Smooth muscle cell (in vitro differentiated cells): ENCODE measurements around the gene PANK3. TPM values are rescaled to one million over a fixed set of nuclear protein-coding genes. Genes with fewer than 3 reads are reported as not detected.
A peak's percentile ranks its signal among the peaks of the same experiment; 100 is the strongest.

Source experiments
- DNase-seq: peaks from one replicate; lab custom pipeline; 2025; ENCODE audit not compliant: unreplicated experiment; lab: John Stamatoyannopoulos, UW
- H2AFZ ChIP-seq: fragments of 200-600 bp; sonication (generic); 2 replicates; pipeline ENCODE4 v1.6.0; 2016; ENCODE audit warnings: antibody characterized with exemption, low read depth, mild to moderate bottlenecking
- H3F3A ChIP-seq: fragments of 200-600 bp; sonication (generic); 2 replicates; pipeline ENCODE4 v1.6.0; 2017; ENCODE audit warnings: antibody characterized with exemption, low read depth
- H3K27ac ChIP-seq: fragments of 200-600 bp; sonication (generic); 2 replicates; pipeline ENCODE4 v1.5.1; 2016; ENCODE audit warnings: low read depth, mild to moderate bottlenecking
- H3K27me3 ChIP-seq: fragments of 200-600 bp; sonication (generic); 2 replicates; pipeline ENCODE4 v1.6.1; 2016; ENCODE audit warnings: low read depth, mild to moderate bottlenecking
- H3K36me3 ChIP-seq: fragments of 200-600 bp; sonication (generic); 2 replicates; pipeline ENCODE4 v1.5.1; 2016; ENCODE audit warnings: low read depth
- H3K4me1 ChIP-seq: fragments of 200-600 bp; sonication (generic); 2 replicates; pipeline ENCODE4 v1.5.1; 2016; ENCODE audit warnings: low read depth
- H3K4me2 ChIP-seq: fragments of 200-600 bp; sonication (generic); 2 replicates; pipeline ENCODE4 v1.6.0; 2016; ENCODE audit warnings: mild to moderate bottlenecking
- H3K4me3 ChIP-seq: fragments of 200-600 bp; sonication (generic); 2 replicates; pipeline ENCODE4 v1.5.1; 2016; ENCODE audit warnings: mild to moderate bottlenecking
- H3K79me2 ChIP-seq: fragments of 200-600 bp; sonication (generic); 2 replicates; pipeline ENCODE4 v1.6.0; 2016; ENCODE audit warnings: low read depth, mild to moderate bottlenecking
- H3K9ac ChIP-seq: fragments of 200-600 bp; sonication (generic); 2 replicates; pipeline ENCODE4 v1.6.0; 2016; ENCODE audit warnings: low read depth
- H3K9me3 ChIP-seq: fragments of 200-600 bp; sonication (generic); replicated peaks from 2 replicates; pipeline ENCODE4 v1.5.1; 2016; ENCODE audit warnings: low read depth
- H4K20me1 ChIP-seq: fragments of 200-600 bp; sonication (generic); 2 replicates; pipeline ENCODE4 v1.6.0; 2016; ENCODE audit warnings: low read depth
- CTCF ChIP-seq: fragments of 200-600 bp; sonication (generic); IDR thresholded peaks from 2 replicates; pipeline ENCODE4 v1.5.1; 2017; ENCODE audit warnings: borderline replicate concordance, mild to moderate bottlenecking, antibody characterized with exemption; ENCODE audit not compliant: insufficient read depth, poor library complexity, severe bottlenecking
- WGBS: methylation state at CpG from one replicate; pipeline ENCODE4 v1.1.7; 2016; ENCODE audit warnings: low lambda C conversion rate; 5-methylcytosine and 5-hydroxymethylcytosine counted together
- polyA plus RNA-seq: library from polyadenylated mRNA; unstranded; fragments of >200 nt; fragmentation: Nextera tagmentation; extraction: Ambion mirVana; gene quantifications from 2 replicates; pipeline ENCODE4 v1.2.1, GENCODE V29; 2016
- total RNA-seq: library from RNA; depleted of rRNA; stranded (reverse); fragments of >200 nt; gene quantifications from 2 replicates; pipeline ENCODE4 v1.2.3, GENCODE V29; 2014

PANK3 gene
- 52.5 and 70.3 TPM in 2 replicates for total RNA-seq
- 10.7 and 15.8 TPM in 2 replicates for polyA plus RNA-seq

DNA sequence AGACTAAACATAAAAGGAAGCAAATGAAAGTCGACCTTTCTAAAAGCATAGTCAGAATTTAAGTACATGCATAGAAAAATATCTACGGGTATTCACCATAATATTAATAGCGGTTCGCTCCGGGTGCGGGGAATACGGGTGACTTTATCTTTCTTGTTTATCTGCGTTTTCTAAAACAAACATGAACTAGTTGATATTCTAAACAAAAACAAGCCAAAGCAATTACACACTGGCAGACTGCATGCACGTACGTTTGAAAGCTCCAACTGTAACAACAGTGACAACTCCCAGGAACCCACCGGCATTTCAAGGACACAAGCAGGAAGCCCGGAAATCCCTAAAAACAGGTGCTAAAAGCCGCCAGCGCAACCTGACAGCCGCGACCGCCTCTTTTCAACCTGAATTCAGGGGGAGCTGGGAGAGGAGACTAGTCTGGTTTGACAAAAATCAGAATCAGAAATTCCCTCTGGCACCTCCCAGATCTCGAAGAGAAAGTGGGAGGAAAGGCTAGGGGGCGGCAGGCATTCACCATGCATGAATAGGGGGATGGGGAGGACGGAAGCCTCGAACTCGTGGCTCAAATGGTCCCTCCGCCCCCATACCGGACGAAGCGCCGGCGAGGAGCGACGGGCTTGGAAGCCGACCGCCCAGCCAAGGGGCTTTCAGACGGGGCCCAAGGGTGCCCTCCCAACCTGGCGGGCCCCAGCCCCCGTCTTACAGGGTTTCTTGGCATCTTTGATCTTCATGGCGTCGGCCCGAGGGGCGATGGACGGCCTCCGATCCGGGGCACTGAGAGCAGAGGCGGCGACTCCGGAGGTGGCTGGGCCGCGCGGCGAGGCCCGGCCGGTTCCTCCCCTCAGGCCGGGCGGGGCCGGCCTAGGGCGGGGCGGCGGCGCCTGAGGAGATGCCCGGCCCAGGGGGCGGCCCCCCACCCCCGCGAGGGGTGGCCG lies at the start of gene PANK3:
TSS of gene PANK3 (minus strand) at position 831 of the 950 bp plus-strand sequence. CDS start at position 746, 85 bp downstream.
- H3K27me3 ChIP-seq = no peaks in the 10 kb centered on the region
- H3K36me3 ChIP-seq = no peaks in the 10 kb centered on the region
- peak within 1 kb of the TSS; percentile 84 for H3K27ac ChIP-seq
- H4K20me1 ChIP-seq = peaks cover 50% of the 10 kb centered on the region
- peaks cover 27% of the 10 kb centered on the region for H3K4me1 ChIP-seq
- H3K4me3 ChIP-seq = peak within 1 kb of the TSS; percentile 91
- DNase-seq = no peak
- H3K79me2 ChIP-seq = peaks cover 50% of the 10 kb centered on the region
- peak within 1 kb of the TSS; percentile 98 for H3K4me2 ChIP-seq
- peaks cover 3% of the 10 kb centered on the region for H3F3A ChIP-seq
- H2AFZ ChIP-seq = peak within 1 kb of the TSS; percentile 82
- H3K9me3 ChIP-seq = no peaks in the 10 kb centered on the region
- WGBS = under 1% methylated on average over 43 of the region's 63 CpGs
- H3K9ac ChIP-seq = peak within 1 kb of the TSS; percentile 86
- no peak for TF ChIP-seq CTCF

DNA sequence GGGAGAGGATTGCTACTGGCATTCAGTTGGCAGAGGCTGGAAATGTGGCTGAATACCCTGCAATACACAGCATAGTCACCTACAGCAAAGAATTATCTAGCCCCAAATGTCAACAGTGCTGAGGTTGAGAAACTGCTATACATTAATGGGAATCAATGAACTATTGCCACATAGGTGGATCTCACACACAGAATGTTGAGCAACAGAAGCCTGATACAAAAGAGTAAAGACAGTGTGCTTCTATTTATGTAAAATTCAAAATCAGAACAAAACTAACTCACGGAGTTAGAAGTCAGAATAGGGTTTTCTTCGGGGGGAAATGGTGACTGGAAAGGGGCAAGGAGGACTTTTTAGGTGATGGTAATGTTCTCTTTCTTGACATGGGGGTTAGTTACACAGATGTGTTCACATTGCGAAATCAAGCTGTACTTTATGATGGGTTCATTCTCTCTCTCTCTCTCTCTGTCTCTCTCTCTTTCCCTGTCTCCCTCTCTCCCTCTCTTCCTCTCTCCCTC lies 45.7 kb upstream of the PANK3 start:
- no peaks in the 10 kb centered on the region for H3K9me3 ChIP-seq
- H4K20me1 ChIP-seq = no peaks in the 10 kb centered on the region
- H3K4me3 ChIP-seq = no peak overlapping the region
- H3K9ac ChIP-seq = no peak overlapping the region
- H2AFZ ChIP-seq = no peak overlapping the region
- 90% methylated on average over 3 of the region's 3 CpGs for WGBS
- H3K4me1 ChIP-seq = no peaks in the 10 kb centered on the region
- no peak overlapping the region for H3K4me2 ChIP-seq
- no peaks in the 10 kb centered on the region for H3K79me2 ChIP-seq
- TF ChIP-seq CTCF = no peak
- no peaks in the 10 kb centered on the region for H3F3A ChIP-seq
- no peaks in the 10 kb centered on the region for H3K27me3 ChIP-seq
- no peaks in the 10 kb centered on the region for H3K36me3 ChIP-seq
- DNase-seq = no peak
- no peak overlapping the region for H3K27ac ChIP-seq

DNA sequence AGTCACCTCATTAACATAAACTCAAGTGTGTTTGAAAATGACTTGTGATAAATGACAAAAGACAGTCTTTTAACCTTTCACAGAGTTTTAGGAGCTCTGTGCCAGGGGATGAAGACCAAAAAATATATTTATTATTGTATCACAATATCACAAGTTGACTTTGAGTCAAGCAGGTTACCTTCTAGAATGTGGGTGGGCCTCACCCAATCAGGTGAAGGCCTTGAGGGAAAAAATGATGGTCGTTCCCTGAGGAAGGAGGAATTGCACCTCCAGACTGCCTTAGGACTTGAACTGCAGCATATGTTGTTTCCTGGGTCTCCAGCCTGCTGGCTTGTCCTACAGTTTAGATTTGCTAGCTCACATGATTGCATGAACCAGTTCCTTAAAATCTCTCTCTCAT lies 41.6 kb upstream of the PANK3 start:
- no peaks in the 10 kb centered on the region for H3K79me2 ChIP-seq

More for the DNA sequence above, 41.6 kb upstream of the PANK3 start:
- TF ChIP-seq CTCF = no peak
- H3K27ac ChIP-seq = no peak overlapping the region
- no peak overlapping the region for H3K9ac ChIP-seq
- H3K4me3 ChIP-seq = no peak overlapping the region
- H3K27me3 ChIP-seq = no peaks in the 10 kb centered on the region
- no peaks in the 10 kb centered on the region for H3F3A ChIP-seq
- no peak overlapping the region for H3K4me2 ChIP-seq
- no peaks in the 10 kb centered on the region for H4K20me1 ChIP-seq
- no peak for DNase-seq
- 94% methylated on average over 1 of the region's 1 CpG for WGBS
- H3K4me1 ChIP-seq = no peaks in the 10 kb centered on the region
- H2AFZ ChIP-seq = no peak overlapping the region
- H3K9me3 ChIP-seq = no peaks in the 10 kb centered on the region
- no peaks in the 10 kb centered on the region for H3K36me3 ChIP-seq
